HK-2 (cell line): ENCODE data around the gene CCDC57.

Source experiments
- DNase-seq: peaks from one replicate; pipeline ENCODE4 v3.0.0-alpha.2; 2018; ENCODE audit not compliant: unreplicated experiment

CCDC57 gene

DNA sequence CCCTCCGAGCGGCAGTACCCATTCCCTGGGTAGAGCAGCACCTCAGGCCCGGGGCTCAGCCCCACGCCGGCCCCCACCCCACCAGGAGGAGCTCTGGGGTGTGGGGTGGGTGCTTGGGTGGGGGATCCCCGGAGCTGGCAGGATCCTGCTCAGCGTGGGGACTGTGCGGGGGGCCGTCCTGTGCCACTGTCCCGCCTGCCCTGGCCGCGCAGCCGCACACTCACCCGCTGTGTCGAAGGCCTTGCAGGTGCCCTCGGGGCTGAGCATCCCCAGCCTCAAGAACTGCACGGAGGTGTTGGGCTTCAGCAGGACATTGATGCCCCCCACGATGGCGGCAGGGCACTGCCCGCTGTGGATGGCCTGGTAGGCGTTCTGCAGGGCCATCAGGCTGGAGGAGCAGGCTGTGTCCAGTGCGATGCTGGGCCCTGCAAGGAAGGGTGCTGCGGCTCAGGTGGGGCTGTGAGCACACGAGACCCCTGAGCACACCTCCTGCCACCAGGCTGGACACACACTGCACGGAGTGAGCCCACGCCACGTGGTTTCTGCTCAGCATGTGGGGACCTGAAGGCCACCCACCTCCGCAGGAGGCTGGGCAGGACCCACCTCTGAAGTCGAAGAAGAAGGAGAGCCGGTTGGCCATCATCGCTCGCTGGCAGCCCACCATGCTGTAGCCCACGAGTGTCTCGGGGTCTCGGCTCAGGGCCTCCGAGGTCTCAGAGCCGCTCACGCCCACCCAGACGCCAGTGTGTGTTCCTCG, 119.5 kb downstream of the CCDC57 start:
- DNase-seq: no peak

DNA sequence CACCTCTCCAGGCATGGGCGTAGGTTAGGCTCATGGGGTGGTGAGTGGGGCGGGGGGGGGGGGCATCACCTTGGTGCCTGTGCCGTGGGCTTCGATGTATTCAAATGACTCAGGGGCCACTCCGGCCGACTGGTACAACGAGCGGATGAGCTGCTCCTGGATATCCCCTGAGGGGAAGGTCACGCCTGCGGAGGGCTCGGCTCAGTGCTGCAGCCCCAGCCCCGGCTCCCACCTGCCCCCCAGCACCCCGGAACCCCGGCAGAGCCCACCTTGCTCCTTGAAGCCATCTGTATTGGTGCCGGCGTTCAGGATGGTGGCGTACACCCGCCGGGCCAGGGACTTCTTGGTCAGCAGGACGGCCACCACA, 120.0 kb downstream of the CCDC57 start:
- DNase-seq: no peak

DNA sequence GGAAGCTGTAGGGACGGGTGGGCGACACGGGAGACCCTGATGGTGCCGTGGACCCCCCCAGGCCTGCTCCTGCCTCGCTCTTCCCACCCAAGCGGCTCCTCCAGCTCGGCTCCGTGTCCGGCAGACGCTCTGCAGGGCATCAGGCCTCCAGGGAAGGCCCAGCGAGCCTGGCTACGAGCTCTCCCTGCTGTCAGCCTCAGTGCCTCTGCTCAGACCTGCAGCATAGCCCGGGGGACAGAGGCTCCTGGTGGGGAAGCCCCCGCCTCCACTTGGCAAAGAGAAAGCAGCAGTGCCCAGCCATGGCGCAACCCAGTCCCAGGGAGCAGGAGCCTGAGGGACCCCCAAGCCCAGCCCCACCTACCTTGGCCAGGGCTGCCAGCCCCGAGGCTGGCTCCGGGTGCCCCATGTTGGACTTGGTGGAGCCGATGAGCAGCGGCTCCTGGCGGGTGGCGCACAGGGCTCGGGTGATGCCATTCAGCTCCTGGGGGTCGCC, 120.5 kb downstream of the CCDC57 start:
- no peak for DNase-seq

DNA sequence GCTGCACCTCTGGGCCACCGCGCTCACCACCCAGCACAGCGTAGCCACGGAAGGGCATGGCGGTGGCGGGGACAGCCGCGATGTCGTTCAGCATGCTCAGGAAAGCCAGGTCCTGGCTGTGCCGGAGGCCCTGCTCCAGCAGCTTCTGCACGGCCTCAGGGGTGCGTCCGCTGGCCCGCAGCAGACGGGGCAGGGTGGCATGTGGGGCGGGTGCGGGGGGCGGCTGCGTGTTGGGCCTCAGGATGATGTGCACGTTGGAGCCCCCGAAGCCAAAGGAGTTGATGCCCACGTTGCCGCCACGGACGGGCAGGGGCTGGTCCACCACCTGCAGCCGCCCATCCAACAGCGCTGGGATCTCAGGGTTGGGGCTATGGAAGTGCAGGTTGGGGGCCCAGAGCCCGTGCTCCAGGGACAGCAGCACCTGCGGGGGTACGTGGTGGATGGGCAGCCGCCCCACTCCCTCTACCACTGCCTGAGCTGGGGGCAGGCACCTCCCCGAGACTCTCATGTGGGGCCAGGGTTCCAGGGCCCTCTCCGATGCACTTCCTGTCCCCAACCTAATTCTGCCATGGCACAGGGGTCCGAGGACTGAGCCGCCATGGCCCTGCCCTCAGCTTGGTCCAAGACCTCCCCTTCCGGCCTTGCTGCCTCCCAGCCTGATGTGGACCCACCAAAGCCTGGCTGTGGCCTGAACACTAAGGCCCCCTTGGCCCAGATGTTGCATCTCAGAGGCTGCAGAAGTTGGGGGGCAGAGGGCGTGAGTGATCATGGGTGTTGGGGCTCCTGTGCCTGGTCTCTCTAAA, 121.2 kb downstream of the CCDC57 start:
- no peak for DNase-seq

DNA sequence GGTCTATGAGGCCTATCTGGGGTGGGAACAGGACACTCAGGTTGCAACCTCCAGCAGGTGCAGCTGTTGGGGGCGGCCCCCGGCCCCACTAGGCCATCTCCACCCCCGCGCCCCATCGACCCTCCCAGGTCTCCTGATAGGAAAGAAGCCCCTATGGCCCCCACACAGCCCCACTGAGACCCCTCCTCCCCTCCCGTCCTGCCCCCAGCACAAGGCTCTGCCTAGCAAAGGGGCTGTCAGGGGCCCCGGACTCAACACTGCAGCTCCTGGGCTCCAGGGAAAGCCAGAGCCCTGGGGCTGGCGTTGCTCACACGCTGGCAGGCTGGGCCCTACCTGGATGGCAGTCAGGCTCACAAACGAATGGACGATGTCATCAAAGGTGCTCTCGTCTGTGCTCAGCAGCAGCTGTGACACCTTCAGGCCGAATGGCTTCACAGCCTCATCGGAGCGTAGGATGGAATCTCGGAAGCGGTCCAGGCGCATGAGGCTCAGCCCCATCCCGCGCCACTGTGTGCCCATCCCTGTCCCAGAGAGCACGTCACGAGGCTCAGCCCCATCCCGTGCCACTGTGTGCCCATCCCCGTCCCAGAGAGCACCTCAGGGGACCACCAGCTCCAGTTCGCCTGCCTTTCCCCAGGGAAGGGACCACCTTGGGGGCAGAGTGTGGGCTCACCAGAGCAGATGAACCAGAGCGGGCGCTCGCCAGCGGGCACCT, 121.9 kb downstream of the CCDC57 start:
- no peak for DNase-seq

DNA sequence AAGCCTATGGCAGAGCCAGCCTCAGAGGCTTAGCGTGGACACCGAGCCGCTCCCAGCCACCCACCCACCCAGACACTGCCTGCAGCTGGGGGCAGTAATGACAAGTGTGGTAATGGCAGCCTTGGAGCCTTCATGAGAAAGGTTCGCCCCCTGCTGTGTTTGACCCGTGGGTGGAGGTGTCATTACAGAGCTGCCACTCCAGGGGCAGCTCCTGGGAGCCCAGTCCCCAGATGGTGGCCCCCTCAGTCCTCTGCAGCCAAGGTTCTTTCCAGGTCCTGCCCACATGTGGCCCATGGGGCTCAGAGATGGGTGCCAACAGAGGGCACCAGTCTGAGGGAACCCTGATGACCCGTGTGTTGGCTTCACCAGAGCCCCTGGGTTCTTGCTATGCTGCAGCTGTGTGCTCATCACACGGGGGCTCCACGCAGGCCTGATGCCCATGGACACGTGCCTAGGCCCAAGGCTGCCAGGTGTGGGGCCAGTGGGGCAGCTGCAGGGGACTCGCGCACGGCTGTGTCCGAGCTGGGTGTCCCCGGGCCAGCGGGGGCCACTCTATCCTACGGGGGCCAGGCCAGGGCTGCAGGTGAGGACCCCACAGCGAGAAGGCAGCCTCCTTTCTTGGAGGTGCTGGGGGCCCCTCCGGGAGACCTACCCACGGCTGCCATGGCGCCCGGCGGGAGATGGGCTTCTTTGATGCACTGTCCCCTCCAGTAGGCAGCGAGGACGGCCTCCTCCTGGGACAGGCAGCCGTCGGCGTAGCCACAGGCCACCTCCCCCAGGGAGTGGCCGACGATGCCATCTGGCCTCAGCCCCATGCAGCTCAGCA, 122.7 kb downstream of the CCDC57 start:
- no peak for DNase-seq

DNA sequence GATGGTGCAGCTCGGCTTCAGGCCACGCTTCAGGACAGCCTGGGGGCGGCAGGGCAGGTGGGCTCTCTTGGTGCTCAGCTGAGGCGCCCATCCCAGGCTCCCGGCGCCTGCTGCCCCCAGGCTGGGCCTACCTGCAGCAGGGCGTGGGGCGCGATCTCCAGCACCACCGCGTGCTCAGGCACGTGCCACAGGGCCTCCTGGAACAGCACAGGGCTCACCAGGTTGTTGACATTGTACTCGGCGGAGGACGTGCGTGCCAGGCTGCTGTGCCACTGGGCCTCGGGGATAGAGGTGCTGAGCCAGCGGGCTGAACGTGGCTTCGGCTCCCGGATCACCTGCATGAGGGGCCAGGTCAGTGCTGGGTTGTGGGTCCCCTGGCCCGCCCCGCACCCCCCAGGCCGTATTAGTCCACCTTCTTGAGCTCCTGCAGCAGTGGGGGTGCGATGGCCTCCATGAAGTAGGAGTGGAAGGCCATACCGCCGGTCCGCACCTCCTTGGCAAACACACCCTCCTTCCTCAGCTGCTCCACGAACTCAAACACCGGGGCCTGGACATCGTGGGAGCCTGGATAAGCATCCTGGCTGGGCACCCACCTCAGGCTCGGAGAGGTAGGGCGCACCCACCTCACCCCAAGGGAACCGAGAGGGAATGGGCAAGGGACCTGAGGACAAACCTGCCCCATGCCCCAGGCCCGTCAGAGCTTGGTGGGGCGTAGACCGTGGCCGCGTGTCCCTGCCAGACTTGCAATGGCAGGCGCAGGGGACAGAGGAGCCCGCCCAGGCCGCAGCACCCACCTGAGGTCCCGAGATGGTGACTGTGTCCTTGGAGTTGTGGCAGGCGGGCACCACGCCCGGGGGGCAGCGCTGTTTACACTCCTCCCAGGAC, 123.6 kb downstream of the CCDC57 start:
- no peak for DNase-seq

DNA sequence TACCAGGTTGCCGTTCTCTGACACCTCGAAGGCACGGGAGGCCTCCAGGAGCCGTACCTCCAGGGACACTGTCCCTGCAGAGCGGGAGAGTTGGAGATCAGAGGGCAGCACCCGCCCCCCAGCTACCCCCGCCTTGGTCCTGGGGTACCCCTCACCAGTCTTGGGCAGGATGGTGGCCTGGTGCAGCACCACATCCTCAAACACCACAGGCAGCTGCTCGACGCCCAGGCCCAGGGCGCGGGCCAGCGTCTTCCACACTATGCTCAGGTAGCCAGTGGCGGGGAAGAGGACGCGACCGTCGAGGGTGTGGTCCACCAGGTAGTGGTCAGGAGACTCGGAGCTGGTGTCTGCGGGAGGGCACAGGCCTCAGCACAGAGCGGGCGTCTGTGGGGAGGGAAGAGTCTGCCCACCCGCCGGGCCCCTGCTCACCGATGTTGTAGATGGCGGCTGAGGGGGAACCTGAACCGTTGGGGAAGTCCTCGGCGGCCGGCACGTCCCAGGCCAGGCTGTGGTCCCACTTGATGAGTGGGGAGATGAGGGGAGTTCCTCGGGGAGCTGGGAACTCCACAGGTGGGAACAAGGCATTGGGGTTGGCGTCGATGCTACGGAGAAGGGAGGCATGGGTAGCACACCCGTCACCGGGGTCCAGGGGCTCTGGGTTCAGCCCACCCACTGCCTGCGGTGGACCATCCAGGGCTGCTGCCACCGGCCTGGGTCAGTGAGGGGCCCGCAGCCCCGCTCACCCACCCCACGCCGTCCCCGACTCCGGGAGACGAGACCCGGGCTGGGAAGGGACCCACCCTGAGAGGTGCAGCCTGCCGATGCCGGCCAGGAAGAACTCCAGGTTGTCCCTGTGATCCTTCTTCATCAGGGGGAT, 124.4 kb downstream of the CCDC57 start:
- no peak for DNase-seq

DNA sequence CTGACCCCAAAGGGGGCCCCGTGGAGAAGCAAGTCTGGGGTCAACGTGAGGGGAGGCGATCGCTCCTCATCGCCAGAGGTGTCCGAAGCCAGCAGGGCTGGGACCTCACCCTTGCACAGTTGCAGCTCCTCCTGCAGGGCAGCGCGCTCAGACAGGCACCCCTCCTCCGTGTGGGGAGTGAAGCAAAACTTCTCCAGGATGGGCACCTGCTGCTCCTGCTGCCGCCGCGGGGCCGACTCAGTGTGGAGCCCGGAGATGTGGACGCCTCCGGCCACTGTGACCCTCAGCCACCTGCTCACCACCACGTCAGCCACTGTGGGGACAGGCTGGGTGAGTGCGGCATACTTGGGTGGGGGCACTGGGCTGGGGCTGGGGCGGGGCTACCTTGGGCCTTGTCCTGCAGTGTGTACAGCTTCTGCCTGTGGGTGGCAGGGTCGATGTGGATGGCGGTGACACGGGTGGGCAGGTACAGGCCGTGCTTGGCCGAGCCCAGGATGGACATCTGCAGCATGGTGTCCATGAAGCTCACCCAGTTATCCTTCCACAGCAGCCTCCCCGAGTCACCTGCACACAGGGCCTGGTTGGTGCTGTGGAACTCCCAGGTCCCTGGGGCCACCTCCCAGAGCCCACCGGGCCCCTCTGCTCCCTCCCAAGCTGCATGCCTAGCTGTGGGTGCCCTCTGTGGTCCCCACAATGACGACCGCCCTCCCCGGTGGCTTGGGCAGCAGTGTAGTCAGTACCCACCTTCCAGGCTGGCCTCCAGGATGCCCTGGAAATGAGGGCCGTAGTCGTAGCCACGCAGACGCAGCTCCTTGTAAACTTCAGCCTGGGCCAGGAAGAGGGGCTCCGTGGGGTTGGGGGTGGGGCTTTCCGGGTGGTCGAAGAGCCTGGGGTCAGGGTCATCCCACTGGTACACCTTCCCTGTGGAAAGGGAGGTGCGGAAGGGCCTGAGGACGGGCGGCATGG, 125.4 kb downstream of the CCDC57 start:
- DNase-seq: no peak

DNA sequence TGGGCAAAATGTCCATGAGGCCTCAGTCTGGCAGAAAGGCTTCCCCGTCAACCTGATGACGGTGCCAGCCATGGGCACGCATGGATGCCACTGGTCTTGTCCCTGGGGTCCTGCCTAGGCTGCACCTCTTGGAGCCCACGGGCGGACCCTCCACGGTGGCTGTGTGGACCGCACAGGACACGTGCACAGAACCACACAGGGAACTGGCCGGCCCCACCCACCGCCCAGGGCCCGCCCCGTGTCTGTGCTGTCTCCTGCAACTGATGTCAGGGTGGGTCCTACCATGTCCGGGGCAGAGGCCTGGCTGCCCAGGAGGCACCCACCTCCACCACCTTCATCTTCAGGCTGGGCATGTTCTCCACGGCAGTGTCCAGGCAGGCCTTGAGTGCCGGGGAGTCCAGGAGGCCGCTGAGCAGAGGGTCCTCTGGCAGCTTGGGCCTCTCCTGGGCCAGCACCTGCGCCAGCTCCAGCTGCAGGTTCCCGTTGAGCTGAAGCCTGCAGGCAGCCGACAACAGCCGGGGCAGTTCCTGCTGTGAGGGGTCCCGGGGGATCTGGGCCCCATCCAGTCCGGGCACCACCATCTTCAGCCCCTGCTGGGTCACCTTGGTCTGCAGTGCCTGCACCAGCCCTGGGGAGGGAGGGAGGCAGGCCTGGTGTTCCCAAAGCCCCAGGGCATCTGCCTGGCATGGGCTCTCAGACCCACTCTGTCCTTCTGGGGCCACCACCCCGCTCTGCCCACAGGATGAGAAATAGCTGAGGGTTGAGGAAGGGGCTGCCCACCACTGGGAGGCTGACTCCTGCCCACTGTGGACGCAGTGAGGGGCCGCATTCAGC, 126.5 kb downstream of the CCDC57 start:
- no peak for DNase-seq

DNA sequence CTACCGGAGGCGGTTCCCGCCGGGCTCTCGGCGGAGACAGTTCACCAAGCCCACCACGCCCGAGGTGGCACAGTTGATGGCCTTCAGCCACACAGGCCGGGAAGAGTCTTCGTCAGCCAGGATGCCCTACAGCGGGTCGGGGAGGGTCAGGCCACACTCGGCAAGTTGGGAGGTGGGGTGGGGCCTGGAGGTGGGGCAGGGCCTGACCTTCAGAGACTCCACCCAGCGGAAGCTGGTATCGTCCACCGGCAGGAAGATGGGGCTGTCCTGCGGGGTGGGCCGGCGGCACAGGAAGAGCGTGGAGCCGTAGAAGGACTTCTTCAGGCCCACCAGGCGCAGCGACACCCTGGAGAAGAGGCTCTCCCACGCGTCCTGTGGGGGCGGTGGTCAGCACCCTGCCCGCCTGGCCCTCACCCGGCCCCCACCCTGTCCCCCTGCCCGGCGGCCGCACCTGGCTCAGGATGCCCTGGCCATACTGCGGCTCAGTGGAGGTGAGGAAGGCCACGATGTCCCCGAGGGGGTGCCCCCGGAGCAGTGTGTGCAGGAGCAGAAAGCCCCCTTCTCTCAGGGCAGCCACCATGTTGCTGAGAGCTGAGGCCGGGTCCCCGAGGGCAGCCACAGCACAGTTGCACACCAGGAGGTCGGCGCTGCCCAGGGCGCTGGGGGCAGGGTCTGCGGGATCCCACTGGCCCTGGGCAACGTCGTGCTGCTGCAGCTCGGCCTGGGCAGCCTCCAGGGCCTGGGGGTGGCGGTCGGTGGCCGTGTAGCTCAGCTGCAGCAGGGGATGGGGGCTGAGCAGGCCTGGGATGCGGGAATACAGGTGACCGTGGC, 127.4 kb downstream of the CCDC57 start:
- no peak for DNase-seq

DNA sequence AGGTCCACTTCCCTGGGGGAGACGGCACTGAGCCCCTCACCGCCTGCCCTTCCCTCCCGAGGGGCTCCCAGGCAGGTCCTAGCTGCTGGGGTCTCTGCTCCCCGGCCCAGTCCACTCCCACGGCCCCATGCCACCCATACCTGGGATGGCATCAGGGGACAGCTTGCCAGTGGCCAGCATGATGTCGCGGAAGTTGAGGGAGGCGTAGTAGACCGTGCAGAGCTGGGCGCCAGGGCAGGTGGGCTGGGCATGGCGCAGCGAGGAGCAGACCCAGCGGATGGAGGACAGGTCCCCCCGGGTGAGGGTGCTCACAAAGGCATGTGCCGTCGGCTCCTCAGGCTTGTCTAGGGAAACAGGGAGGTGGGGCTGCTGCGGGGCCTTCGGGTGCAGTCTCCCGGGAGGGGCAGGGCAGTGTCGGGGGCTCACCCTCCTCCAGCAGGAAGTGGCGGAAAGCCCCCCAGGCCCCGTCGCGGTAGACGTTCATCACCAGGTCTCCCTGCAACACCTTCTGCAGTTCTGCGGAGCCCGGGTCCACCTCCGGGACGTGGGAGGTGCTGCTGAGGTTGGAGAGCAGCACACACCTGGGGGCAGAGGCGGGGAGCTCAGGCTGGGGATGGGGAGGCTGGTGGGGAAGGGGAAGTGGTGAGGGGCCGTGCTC, 128.1 kb downstream of the CCDC57 start:
- no peak for DNase-seq

DNA sequence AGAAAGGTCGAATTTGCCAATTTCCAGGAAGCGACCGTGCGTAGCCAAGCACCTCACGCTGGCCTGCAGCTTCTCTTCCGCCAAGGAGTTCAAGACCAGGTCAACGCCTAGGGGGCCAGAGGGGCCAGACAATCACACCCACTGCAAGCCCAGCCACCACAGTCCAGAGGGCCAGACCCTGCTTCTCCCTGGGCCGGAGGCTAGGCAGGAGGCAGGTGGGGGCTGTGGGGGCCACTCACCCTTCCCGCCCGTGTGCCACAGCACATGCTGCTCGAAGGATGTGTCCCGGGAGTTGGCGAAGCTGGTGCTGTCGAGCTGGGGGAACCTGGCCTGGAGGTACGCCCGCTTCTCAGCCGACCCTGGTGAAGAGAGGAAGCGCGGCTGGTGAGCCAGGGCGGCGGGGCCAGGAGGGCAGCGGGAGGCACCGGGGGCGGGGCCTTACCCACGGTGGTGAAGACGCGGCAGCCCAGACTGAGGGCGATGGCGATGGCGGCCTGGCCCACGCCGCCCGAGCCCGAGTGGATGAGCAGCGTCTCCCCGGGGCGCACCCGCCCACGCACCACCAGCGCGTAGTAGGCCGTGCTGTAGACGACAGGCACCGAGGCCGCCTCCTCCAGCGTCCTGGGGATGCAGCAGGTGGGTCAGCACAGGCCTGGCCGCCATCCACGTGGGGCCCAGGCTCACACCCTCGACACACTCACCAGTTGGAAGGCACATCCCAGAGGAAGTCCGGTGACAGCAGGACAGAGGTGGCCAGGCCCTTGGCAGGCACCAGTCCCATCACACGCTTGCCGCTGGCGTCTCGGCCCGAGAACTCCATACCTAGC, 128.9 kb downstream of the CCDC57 start:
- DNase-seq: no peak

DNA sequence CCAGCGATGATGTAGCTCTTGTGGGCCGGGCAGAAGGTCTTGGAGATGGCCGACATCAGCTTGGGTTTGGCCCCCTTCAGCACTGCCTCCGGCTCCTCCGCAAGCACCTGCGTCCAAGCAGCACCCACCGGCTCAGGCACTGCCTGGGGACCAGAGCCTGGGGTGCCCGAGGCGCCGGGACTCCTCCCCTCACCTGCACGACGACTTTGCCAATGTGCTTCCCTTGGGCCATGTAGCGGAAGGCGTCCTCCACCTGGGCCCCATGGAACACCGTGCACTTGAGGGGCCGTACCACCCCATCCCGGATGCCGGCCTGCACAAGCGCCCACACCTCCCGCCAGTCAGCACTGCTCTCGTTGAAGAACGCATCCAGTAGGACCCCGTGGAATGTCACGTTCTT, 129.6 kb downstream of the CCDC57 start:
- no peak for DNase-seq

DNA sequence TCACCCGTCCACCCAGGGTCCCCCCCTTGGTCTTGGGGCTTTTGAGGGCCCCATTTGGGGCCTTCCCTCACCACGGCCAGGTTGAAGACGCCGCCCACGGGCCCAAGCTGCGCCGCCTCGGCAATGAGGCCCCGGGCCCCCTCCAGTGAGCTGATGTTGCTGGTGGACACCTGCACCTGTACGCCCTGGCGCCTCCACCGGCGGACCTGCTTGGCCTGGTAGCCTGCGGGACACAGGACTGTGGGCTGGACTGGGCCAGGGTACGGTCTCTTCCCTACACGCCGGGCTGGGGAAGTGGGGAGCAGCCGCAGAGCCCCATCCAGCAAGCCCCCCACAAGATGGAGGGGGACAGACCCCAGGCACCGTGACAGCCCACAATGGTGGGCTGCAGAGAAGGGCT, 130.2 kb downstream of the CCDC57 start:
- DNase-seq: no peak
